Measurements from ENCODE around the gene PODNL1.
"Not testable (repeated sequence)": the region's sequence is repeated elsewhere in the genome, so short reads cannot be mapped to it uniquely, and the experiment has no call there.

PODNL1 gene

DNA sequence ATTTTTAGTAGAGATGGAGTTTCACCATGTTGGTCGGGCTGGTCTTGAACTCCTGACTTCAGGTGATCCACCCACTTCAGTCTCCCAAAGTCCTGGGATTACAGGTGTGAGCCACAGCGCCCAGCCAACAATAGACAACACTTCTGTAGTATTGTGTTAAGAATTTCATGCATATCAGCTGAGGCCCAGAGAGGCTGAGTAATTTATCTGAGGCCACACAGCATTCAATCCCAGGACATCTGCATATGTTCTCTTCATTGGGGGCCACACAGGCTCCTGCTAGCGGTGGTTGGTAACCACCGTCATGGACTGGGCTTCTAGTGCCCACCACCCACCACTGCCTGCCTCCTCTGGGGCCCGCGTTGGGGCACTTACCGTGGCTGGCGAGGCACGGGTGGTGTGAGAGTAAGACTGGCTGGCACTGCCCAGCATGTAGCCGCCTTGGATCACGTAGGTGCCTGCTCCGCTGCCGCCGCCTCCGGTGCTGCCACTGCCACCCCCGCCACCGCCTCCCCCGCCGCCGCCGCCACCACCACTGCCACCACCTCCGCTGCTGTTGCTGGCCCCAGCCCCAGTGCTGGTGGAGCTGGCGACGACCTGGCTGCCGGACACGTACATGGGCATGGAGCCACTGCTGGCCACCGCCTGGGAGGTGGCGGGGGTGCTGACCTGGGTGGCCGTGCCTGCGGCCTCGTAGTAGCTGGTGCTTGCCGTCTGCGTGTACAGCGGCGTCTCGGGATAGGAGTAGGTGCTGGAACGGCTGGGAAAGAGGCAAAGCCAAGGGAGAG, 34.3 kb upstream of the PODNL1 start:
- DNase-seq (ENCODE audit: low spot score): no peak

DNA sequence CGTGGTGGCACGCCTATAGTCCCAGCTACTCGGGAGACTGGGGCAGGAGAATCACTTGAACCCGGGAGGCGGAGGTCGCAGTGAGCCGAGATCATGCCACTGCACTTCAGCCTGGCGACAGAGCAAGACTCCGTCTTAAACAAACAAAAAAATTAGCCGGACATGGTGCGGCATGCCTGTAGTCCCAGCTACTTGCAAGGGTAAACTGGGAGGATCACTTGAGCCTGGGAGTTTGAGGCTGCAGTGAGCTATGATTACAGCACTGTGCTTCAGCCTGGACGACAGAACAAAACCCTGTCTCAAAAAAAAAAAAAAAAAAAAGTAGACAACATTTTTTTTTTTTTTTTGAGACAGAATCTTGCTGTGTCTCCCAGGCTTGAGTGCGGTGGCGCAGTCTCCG, 33.7 kb upstream of the PODNL1 start:
- not testable (repeated sequence) for DNase-seq (ENCODE audit: low spot score)

DNA sequence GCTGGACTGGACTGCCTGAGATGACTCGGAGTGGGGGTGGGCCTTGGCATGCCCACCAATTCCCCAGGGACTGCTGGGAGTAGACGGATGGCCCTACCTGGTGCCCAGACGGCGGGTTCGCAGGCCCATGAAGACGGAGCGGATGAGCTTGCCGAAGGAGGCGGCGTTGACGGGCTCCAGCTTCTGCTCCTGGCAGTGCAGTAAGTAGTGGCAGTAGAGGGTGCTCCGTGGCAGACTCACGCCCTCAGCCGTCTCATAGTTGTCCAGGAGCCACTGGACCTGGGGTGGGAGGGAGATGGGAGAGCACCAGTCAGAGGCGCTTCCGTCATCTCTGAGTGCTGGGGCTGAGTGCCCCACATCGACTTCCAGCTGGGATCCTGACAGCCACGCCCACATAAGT, 31.7 kb upstream of the PODNL1 start:
- DNase-seq (ENCODE audit: low spot score): no peak

DNA sequence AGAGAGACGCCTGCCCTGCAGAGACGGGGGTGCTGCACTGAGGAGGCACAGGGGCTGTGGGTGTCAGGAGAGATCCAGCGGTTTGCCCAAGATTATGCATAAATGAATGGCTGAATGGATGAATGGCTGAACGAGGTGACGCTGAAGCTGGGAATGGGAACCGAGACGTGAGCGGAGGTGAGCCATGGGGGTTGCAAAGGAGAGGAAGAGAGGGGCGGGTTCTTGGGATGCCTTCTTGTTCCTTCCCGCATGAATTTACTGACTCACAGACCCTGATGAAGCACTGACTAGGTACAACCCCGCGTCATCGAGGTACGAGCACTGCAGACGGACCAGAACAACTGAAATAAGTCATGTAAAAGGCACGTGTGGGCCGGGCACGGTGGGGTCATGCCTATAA, 30.8 kb upstream of the PODNL1 start:
- no peak for DNase-seq (ENCODE audit: low spot score)

DNA sequence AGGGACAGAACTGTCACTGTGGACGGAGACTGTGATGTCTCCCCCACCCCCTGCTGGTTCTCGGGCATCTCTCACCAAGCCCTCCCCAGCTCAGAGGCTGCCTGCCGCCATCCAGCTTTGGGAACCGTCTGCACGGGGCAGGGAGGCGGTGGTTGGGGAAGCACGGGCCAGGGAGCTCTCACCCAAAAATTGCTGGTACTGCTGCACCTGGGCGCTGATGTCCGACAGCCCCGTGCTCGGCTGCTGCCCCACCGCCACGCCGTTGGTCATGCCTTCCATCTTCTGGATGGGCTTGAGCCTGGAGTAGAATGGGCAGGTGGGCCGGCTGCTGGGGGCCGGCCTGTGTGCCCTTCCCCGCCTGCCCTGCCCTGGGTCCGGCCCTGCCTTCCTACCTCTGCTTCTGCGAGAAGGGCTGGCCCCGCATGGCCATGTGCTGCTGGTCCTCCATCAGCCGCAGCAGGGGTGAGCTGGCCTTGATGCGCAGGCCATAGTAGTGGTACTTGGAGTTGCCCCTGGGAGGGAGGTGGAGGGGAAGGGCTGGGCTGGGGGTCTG, 30.2 kb upstream of the PODNL1 start:
- no peak for DNase-seq (ENCODE audit: low spot score)

DNA sequence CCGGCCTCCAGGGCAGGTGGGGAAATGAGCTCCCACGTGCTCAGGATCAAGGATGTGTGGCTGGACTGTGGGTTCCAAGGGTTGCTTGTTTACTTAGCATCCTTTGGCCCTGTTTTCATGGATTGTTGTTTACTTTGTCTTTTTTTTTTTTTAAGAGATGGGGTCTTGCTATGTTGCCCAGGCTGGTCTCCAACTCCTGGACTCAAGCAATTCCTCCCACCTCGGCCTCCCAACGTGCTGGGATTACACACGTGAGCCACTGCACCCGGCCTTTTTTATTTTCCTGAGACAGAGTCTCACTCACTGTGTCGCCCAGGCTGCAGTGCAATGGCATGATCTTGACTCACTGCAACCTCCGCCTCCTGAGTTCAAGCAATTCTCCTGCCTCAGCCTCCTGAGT, 29.0 kb upstream of the PODNL1 start:
- not testable (repeated sequence) for DNase-seq (ENCODE audit: low spot score)

DNA sequence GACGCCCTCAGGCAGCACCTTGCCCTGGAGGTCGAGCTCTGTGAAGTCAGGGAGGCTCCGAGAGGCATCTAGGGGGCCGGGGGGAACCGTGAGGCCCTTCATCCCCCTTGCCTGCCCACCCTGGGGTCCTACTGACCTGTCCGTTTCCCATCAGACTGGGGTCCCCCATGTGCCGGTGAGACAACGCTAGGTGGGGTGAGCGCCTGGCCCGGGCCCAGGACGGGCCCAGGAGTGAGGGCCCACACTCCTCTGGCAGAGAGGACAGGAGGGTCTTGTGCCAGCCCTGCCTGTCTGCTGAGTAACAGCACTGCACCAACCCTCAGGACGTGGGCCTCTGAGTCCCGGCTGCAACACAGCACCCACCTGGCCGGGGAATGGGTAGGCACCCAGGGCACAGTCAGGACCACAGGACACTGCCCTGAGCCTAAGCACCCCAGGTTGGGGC, 28.5 kb upstream of the PODNL1 start:
- DNase-seq (ENCODE audit: low spot score): no peak

DNA sequence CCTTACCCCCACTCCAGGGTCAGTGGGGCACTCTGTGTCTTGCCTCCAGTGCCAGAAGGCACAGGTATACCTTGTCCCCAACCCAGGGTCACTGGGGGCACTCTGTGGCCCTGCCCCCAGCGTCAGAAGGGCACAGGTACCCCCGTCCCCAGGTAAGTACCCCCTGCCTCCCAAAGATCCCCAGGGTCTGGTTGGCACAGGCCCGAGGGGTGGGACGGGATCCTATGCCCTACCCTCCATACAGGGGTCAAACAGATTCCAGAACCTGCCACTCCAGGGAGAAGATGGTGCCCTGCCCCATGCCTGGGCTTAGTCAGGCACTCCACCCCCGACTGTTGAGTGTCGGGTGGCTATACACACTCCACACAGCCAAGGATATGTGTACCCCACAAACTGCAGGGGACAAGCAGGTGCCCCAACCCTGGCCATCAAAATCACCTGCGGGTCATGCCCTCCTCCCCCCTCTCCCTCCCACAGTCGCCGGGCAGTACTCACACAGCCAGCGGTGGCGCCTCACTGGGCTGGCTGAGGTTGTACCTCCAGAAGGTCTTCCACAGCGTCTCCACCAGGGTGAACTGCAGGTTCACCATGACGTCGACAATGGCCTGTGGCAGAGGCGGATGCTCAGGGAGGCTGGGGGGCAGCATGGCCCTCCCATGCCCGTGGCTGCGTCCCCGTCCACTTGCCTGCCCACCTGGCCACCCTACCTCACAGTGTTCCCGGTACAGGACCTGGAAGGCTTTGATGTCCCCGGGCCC, 27.9 kb upstream of the PODNL1 start:
- no peak for DNase-seq (ENCODE audit: low spot score)

DNA sequence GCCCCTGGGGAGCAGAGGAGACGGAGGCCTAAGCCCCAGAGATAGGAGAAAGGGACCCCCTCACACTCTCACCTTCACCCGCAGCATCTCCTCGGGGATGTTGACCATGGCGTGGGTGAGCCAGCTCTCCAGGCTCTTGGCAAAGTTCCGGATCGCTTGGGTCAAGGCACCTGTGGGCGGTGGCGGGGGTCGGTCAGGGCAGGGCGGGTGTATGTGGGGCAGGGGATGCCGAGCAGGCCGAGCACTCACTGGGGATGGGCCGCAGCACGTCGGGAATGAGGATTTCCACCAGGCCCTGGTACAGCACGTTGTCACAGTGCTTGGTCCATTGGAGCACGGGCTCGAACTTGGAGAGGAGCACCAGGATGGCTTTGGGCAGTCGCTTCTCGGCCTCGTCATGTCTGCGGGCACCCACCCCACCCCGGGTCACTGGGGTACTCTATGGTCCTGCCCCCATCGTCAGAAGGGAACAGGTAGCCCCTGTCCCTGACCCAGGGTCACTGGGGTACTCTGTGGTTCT, 27.2 kb upstream of the PODNL1 start:
- no peak for DNase-seq (ENCODE audit: low spot score)

DNA sequence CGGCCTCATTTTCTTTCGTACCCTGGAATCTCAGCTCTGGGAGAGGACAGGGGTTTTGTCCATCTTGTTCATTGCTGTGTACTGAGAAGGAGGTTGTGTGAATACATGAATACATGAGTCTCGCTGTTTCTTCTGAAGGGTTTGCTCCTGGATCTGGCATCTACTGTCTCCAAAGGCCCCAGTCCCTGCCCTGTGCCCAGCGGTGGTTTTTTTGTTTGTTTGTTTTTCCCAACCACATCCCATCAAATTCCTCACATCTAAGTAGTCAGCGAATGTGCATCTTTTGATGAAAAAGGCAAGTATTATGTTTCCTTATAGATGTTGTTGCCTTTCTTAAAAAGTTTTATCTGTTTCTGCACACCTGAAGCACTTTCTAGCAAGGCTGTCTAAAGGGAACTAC, 26.6 kb upstream of the PODNL1 start:
- DNase-seq (ENCODE audit: low spot score): no peak

DNA sequence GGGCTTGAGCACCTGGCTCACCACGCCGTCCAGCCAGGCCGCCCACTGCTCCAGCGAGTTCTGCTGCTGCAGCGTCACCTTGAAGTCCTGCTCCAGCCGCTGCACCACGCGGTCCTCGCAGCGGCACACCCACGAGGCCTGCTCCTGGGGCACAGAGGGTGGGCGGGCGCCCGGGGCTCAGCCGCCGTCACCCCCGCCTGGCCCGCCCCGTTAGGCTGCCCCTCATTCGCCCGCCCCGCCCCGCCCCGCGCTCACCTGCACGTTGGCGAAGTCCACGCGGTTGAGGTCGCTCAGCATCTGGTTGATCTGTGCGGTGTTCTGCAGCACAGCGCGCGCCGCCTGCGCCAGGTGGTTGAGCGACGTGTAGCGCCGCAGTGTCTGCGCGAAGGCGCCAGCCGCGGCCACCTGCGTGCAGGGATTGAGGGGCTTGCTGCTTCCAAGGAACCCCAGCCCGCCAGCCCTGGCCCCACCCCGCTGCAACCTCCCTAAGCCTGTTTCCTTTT, 25.4 kb upstream of the PODNL1 start:
- no peak for DNase-seq (ENCODE audit: low spot score)

DNA sequence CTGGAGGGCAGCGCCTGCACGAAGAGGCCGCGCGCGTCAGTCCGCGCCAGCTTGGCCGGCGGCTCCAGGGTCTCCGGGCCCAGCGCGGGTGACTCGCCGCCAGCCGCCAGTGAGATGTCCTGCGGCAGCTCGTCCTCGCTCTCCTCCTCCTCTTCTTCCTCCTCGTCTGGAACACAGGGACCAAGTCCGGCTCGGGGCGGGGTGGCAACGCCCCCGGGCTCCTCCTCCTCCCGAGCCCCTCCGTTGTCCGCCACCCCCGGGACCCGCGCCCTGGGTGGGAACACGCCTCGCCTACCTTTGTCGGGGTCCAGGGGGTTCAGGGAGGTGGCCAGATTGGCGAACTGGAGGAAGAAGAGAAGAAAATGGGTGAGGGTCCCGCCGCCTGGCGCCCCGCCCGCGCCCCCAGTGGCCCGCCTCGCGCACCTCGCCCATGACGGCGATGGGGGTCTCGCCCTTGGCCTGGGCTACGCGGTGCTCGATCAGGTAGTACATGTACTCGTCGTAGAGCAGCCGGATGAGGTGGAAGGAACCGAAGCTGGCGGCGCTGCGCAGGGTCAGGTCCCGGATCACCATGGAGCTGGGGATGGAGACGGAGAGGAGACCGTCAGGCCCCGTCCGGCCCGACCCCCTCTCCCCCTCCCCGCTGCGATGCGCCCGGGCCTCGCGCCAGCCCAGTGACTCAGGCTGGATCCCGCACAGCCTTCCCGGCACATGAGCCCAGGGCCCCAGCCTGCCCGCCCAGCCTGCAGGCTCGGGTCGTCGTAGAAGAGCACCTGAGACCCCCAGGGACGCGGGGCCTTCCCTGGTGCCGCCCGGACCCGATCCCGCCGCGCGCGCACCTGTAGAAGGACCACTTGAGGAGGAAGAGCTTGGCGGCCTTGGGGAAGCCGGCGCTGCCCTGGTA, 24.7 kb upstream of the PODNL1 start:
- no peak for DNase-seq (ENCODE audit: low spot score)

DNA sequence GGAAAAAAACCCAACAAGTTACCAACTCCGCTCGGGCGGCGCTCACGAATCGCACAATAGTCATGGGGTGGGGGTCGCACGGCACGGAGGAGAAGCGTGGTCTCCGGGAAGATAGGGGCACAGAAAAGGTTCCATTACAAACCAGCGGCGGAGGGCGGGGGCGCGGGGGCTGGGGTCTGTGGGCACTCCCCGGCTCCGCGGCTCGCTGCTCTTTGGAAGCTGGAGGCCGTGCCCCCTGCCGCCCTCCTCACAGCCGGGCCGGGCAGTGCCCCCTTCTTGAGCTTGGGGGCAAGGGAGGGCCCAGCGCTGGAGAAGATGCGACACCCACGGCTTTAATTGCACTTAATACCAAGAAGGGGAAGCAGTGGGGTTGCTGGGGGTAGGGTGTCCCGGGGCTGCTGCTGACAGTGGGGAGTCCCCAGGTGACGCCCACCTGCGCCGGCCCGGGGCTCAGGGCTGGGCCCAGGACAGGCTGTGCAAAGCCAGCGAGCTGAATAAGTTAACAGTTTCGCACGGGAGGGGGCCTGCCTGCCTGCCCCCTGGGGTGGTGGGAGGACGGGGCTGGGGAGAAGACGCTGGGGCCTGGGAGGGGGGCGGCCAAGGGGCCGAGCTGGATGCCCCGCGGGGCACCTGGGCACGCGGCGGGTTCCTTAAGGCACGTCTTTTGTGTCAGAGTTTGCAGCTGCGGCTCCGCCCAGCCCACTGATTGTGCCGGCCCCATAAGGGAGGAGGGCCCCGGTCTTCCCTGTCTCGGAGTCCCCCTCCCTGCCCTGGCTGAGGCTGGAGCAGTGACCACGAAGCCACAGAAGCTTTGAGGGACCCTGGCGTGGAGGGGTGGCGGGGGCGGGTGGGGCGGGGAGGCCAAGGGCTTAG, 23.8 kb upstream of the PODNL1 start:
- no peak for DNase-seq (ENCODE audit: low spot score)

DNA sequence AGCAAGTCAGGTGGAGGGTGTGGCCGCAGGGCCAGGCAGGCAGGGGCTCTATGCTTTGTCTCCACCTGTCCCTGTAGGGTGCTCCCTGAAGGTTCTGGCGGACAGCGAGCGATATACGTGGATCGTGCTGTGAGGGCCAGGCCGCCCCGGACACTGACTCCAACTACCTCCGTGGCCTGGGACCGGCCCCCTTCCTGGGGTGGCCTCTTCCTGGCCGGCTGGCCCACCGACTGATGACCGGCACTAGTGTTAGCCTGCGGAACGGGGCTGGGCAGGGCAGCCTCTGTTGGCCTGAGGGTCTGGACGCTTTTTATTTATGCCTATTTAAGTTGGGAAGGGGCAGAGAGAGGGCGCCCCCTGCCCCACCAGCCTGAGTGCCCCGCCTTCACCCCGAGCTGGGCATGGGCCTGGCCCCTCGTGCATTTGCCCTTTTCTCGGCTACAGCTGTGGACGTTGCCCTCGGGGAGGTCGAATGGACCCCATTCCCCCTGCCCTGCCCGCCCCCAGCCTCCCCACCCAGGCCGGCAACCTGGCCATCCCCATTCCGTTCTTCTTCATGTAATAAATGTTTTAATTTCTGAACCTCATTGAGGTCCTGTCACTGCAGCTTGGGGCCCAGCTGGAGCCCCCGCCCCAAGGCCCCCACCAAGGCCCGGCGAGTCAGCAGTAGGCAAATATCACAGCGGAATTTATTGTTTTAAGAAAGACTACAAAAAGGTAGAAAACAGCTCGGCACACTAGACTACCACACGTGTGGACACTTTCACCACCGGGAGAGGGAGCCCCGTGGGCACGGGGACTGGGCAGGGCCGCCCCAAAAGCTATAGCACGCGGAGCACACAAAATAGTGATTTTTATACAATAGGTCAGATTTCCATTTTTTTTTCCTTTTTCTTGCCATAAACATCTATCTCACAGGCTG, 22.9 kb upstream of the PODNL1 start:
- DNase-seq (ENCODE audit: low spot score): no peak

DNA sequence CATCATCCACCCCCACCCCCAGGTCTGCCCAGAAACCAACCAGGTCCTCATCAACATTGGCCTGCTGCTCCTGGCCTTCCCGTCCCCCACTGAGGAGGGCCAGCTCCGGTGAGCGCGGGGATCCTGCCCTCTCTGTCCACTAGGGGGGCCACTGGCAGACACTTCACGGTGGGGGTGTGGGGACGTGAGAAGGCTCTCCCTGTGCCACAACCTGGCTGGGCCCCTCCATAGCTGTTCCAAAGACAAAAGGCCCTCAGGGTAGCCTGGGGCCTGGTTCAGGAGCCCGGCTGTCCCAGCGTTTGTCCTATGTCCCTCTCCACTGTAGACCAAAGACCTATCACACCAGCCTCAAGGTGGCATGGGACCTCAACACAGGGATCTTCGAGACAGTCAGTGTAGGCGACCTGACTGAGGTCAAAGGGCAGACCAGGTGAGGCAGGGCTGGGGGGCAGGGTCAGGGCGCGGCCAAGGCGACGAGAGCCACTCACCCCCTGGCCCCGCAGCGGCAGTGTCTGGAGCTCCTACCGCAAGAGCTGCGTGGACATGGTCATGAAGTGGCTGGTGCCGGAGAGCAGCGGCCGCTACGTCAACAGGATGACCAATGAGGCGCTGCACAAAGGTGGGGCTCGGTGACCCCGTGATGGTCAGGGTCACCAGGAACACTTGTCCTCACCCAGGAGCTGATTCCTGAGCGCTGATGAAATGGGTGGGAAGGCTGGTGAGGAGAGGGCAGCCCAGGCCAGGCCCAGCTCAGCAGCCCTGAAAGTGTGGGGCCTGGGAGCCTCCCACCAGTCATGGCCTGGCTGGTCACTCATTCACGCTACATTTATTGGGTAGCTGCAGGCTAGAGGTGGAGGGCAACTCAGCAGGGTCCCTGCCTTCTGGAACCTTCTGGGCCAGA, 22.0 kb upstream of the PODNL1 start:
- DNase-seq (ENCODE audit: low spot score): no peak

DNA sequence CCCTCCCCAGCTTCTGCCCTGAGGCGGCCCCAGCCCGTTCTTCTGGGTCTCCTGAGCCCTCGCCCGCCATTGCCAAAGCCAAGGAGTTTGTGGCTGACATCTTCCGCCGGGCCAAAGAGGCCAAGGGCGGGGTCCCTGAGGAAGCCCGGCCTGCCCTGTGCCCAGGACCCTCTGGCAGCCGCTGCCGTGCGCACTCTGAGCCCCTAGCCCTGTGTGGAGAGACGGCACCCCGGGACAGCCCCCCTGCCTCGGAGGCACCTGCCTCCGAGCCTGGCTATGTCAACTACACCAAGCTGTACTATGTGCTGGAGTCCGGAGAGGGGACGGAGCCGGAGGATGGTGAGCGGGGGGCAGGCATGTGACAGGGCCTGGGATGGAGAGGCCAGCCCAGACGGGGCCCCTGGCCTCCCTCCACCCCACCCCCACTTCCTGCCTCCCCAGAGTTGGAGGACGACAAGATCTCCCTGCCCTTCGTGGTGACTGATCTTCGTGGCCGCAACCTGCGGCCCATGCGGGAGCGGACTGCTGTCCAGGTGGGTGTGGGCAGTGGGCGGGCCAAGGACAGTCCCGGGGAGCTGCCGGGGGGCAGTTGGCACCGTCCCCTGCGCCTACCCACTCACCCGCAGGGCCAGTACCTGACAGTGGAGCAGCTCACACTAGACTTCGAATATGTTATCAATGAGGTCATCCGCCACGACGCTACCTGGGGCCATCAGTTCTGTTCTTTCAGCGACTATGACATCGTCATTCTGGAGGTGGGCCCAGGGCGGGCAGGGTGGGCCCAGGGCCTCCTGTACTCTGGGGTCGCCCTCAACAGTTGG, 21.1 kb upstream of the PODNL1 start:
- no peak for DNase-seq (ENCODE audit: low spot score)

DNA sequence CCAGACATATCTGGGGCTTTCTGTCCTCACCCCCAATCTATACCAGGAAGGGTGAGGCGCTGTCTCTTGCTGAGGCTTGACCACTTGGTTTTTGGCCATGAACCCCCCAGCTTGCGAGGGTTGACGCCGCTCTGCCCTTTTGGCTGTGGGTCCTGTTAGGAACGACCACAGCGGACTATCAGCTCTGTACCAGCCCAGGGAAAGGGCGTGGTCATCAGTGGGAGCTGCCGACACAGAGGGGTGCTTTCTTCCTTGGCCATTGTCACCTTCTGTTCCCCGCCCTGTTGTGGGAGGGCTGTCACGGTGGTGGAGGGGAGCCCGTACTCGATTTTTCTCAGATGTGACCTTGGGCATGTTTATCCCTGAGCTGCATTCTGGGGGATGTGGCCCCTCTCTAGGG, 19.8 kb upstream of the PODNL1 start:
- DNase-seq (ENCODE audit: low spot score): no peak

DNA sequence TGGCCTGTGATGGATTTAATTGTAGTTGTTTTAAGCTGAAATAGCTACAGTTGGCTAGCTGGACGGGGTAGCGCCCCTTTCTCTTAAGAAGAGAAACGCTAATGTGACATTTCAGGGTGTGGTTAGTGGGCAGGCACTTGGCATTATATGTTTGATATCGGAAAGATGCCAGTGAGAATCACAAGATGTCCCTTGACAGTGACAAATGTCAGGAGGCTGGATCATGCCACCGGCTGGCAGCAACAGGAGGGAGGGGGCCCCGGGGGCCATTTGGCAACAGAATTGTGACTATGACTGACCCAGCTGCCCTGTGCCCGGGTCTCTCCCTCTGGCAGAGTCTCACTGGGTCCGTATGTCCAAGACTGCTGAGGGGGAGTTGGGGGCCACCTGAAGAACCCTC, 18.8 kb upstream of the PODNL1 start:
- DNase-seq (ENCODE audit: low spot score): no peak

All from RKO (cell line).